Heart left ventricle (tissue), 16 donors: ENCODE results near the gene ZNF154. TPM values are rescaled to one million over a fixed set of nuclear protein-coding genes. Genes with fewer than 3 reads are reported as not detected.
A peak's percentile ranks its signal among the peaks of the same experiment; 100 is the strongest.

Source experiments
- ATAC-seq, 4 donors: fragments of 200-7000 bp; cut with Tn5 transposase; one replicate each; pipeline ENCODE4 v1.9.1; 2020 to 2022; ENCODE audit warnings: moderate library complexity in 4 of 4, mild to moderate bottlenecking in 3 of 4, moderate number of reproducible peaks in 1 of 4
- DNase-seq, 5 donors: peaks; one replicate each; pipeline ENCODE4 v3.0.0-alpha.2; 2020
- H3K27ac ChIP-seq, 12 donors: fragments of 200-600 bp; sonication (generic) in 4 of 12; one replicate each; pipeline versions ENCODE4 v1.5.0 to v1.8.0; 2016 to 2022; ENCODE audit warnings: mild to moderate bottlenecking in 2 of 12
- H3K27me3 ChIP-seq, 9 donors: fragments of 200-600 bp; sonication (generic) in 2 of 9; one replicate each; pipeline versions ENCODE4 v1.5.1 to v1.8.0; 2016 to 2022; ENCODE audit warnings: mild to moderate bottlenecking in 3 of 9
- H3K36me3 ChIP-seq, 9 donors: fragments of 200-600 bp; sonication (generic) in 2 of 9; one replicate each; pipeline versions ENCODE4 v1.5.0 to v1.8.0; 2018 to 2022; ENCODE audit warnings: mild to moderate bottlenecking in 2 of 9
- H3K4me1 ChIP-seq, 12 donors: fragments of 200-600 bp; sonication (generic) in 4 of 12; one replicate each; pipeline versions ENCODE4 v1.5.0 to v1.8.0; 2016 to 2022; ENCODE audit warnings: mild to moderate bottlenecking in 3 of 12
- H3K4me3 ChIP-seq, 12 donors: fragments of 200-600 bp; sonication (generic) in 4 of 12; one replicate each; pipeline versions ENCODE4 v1.5.0 to v1.8.0; 2017 to 2022; ENCODE audit warnings: mild to moderate bottlenecking in 9 of 12, moderate library complexity in 4 of 12
- H3K9me3 ChIP-seq, 12 donors: fragments of 200-600 bp; sonication (generic) in 4 of 12; one replicate each; pipeline versions ENCODE4 v1.5.0 to v1.8.0; 2016 to 2022; ENCODE audit warnings: mild to moderate bottlenecking in 1 of 12
- POLR2A ChIP-seq, 2 donors: fragments of 450-650 bp; IDR thresholded peaks; one replicate each; pipeline ENCODE4 v1.6.1; 2017; ENCODE audit warnings: antibody characterized with exemption in 2 of 2, mild to moderate bottlenecking in 2 of 2, moderate library complexity in 2 of 2
- WGBS, 4 donors: extraction: QIAGEN DNeasy Blood & Tissue Kit in 2 of 4; methylation state at CpG; one replicate each; pipeline versions ENCODE4 v1.1.5 to v1.1.7; 2013 to 2018; 5-methylcytosine and 5-hydroxymethylcytosine counted together
- intact Hi-C, 10 donors: fragments of 100-400 bp; cut with DNase I; formaldehyde crosslinking; loops; one replicate each; pipeline versions ENCODE4 v1.11.1 to v1.14.2; 2022
- polyA plus RNA-seq, 2 donors: library from polyadenylated mRNA; stranded (reverse); fragments of 200-250 nt; gene quantifications; one replicate each; pipeline ENCODE4 v1.2.3, GENCODE V29; 2013
- total RNA-seq, 9 donors: library from RNA; depleted of rRNA in 2 of 9; stranded (reverse); fragments of >200 nt in 2 of 9; fragmentation: NEBNext Ultra II Directional in 3 of 9; extraction: Animal tissue kit (Norgen Biotek cat#: 25700) in 3 of 9; gene quantifications; one replicate each; pipeline versions ENCODE4 v1.1.0 to v1.2.4, GENCODE V29; 2016 to 2023
- TF ChIP-seq, protein P1 (sequence below), 12 donors: fragments of 200-600 bp; sonication (generic) in 4 of 12; IDR thresholded peaks; one replicate each; pipeline versions ENCODE4 v1.5.0 to v1.8.0; 2018 to 2022; ENCODE audit warnings: antibody characterized with exemption in 12 of 12, mild to moderate bottlenecking in 5 of 12
- donor health status: ischemic (EF 13 %, LVEDD 7.1; RV severe dilation, severe dysfunction).
- donor health status: healthy with polysubstance abuse.
- donor health status: DM: no; HTN: yes; CAD: no.
- donor health status: DM: no; HTN: no; CAD: no.
- donor health status: ischemic (EF 25% LVEDD 6.9; RV normal size, moderate dysfunction).
- donor health status: ischemic (EF 25% LVEDD 5.7; RV mildly dilated, moderate dysfunction).
- donor health status: healthy.
- donor health status: DM: yes; HTN: yes; CAD: no.
- donor health status: ischemic (EF 35%, LVEDD 5.7; RV mildly dilated, moderate dysfunction).
- donor health status: nonischemic (EF 11% LVEDD 7.7; RV severe dilation, severe dysfunction).
- donor health status: DM: yes; HTN: yes; CAD: no.
- donor health status: PGD.
- donor health status: ischemic (EF 29% LVEDD 5.4; RV normal size, mild dysfunction).
- donor health status: nonischemic (EF 23%, LVEDD 6.1; RV moderate dilation, normal function).

The ZNF154 gene
- total and polyA plus RNA-seq, 11 donors: 1.4 to 5.3 (median 4.0) TPM

- WGBS, 4 donors: 88 to 93% (median 91%) methylated on average over 4 of the region's 4 CpGs
Measured at GRCh38 chr19:57719901-57720519, 11.0 kb upstream of the ZNF154 start.

GRCh38 chr19:57719424-57719823 is 10.4 kb upstream of the ZNF154 start:
- H3K27me3 ChIP-seq: no peaks in the 10 kb centered on the region
- peaks cover 6 to 55% (median 37%) of the 10 kb centered on the region in 9 donors for H3K36me3 ChIP-seq
- ATAC-seq (no peak), DNase-seq (no peak)
- no peak for TF ChIP-seq POLR2A (IDR thresholded peaks at IDR 0.05)
- TF ChIP-seq, protein P1, sequence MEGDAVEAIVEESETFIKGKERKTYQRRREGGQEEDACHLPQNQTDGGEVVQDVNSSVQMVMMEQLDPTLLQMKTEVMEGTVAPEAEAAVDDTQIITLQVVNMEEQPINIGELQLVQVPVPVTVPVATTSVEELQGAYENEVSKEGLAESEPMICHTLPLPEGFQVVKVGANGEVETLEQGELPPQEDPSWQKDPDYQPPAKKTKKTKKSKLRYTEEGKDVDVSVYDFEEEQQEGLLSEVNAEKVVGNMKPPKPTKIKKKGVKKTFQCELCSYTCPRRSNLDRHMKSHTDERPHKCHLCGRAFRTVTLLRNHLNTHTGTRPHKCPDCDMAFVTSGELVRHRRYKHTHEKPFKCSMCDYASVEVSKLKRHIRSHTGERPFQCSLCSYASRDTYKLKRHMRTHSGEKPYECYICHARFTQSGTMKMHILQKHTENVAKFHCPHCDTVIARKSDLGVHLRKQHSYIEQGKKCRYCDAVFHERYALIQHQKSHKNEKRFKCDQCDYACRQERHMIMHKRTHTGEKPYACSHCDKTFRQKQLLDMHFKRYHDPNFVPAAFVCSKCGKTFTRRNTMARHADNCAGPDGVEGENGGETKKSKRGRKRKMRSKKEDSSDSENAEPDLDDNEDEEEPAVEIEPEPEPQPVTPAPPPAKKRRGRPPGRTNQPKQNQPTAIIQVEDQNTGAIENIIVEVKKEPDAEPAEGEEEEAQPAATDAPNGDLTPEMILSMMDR (IDR thresholded peaks at IDR 0.05): no peak
- H3K4me3 ChIP-seq: no peak overlapping the region
- peaks cover 0 to 94% (median 36%) of the 10 kb centered on the region in 12 donors for H3K9me3 ChIP-seq
- H3K4me1 ChIP-seq: no peaks in the 10 kb centered on the region
- intact Hi-C loops: no loop called here
- no peak overlapping the region for H3K27ac ChIP-seq

More at GRCh38 chr19:57719901-57720519, 11.0 kb upstream of the ZNF154 start:
- DNase-seq: no peak
- no peaks in the 10 kb centered on the region for H3K27me3 ChIP-seq
- peaks cover 6 to 51% (median 37%) of the 10 kb centered on the region in 9 donors for H3K36me3 ChIP-seq
- TF ChIP-seq, protein P1 (IDR thresholded peaks at IDR 0.05): no peak
- TF ChIP-seq POLR2A (IDR thresholded peaks at IDR 0.05): no peak
- H3K4me3 ChIP-seq: no peak overlapping the region
- H3K9me3 ChIP-seq: peaks cover 0 to 95% (median 36%) of the 10 kb centered on the region in 12 donors
- no peak overlapping the region for H3K27ac ChIP-seq
- no peaks in the 10 kb centered on the region for H3K4me1 ChIP-seq
- ATAC-seq: no peak
- intact Hi-C loops: no loop called here

GRCh38 chr19:57712222-57712621 is 3.2 kb upstream of the ZNF154 start:
- Histone ChIP-seq H3K9me3 (peaks cover 0 to 73% (median 6%) of the 10 kb centered on the region in 12 donors), H3K4me1 (peaks cover 0 to 32% (median 9%) of the 10 kb centered on the region in 12 donors), H3K4me3 (no peak overlapping the region), H3K36me3 (peaks cover 0 to 16% (median 0%) of the 10 kb centered on the region in 9 donors), H3K27me3 (no peaks in the 10 kb centered on the region), H3K27ac (no peak overlapping the region)
- no peak for ATAC-seq
- 51 to 71% (median 63%) methylated on average over 1 of the region's 1 CpG for WGBS, 4 donors
- no peak for DNase-seq
- intact Hi-C loops: no loop called here
- no peak for TF ChIP-seq POLR2A (IDR thresholded peaks at IDR 0.05)
- TF ChIP-seq, protein P1 (IDR thresholded peaks at IDR 0.05): no peak

GRCh38 chr19:57709616-57710015 is 612 bp upstream of the ZNF154 start:
- H3K27ac ChIP-seq: peak overlapping the region in 9 of 12 donors; percentile 18 to 92 (median 85)

More at GRCh38 chr19:57709616-57710015, 612 bp upstream of the ZNF154 start:
- no peaks in the 10 kb centered on the region for H3K27me3 ChIP-seq
- H3K4me1 ChIP-seq: peaks cover 0 to 39% (median 14%) of the 10 kb centered on the region in 12 donors
- peaks cover 0 to 31% (median 0%) of the 10 kb centered on the region in 9 donors for H3K36me3 ChIP-seq
- H3K9me3 ChIP-seq: peaks cover 0 to 83% (median 3%) of the 10 kb centered on the region in 12 donors
- 69 to 80% (median 72%) methylated on average over 15 of the region's 15 CpGs for WGBS, 4 donors
- TF ChIP-seq POLR2A (IDR thresholded peaks at IDR 0.05): no peak
- TF ChIP-seq, protein P1 (IDR thresholded peaks at IDR 0.05): no peak
- intact Hi-C loops: no loop called here
- DNase-seq (no peak), ATAC-seq (no peak)
- peak overlapping the region in 8 of 12 donors; percentile 43 to 91 (median 71) for H3K4me3 ChIP-seq
